Ovary (tissue), 9 donors: ENCODE results near the gene SEMA4C. TPM values are rescaled to one million over a fixed set of nuclear protein-coding genes. Genes with fewer than 3 reads are reported as not detected.
A peak's percentile ranks its signal among the peaks of the same experiment; 100 is the strongest.

ENCODE experiments used
- DNase-seq, 5 donors: peaks; one replicate each; pipeline ENCODE4 v3.0.0-alpha.2; 2019 to 2020
- H3K27ac ChIP-seq, 2 donors: fragments of 200-600 bp; one replicate each; pipeline versions ENCODE4 v1.5.1 to v1.8.0; 2019 to 2022
- H3K27me3 ChIP-seq: fragments of 200-600 bp; one replicate; pipeline ENCODE4 v1.8.0; 2022
- H3K36me3 ChIP-seq: fragments of 200-600 bp; sonication (generic); one replicate; pipeline ENCODE4 v1.5.1; 2019
- H3K4me1 ChIP-seq: one replicate; pipeline ENCODE4 v1.8.1; 2013; ENCODE audit warnings: mild to moderate bottlenecking, moderate library complexity; ENCODE audit not compliant: insufficient read depth
- H3K4me3 ChIP-seq: fragments of 200-600 bp; sonication (generic); one replicate; pipeline ENCODE4 v1.5.1; 2017
- H3K9me3 ChIP-seq, 2 donors: fragments of 200-600 bp in 1 of 2; sonication (generic) in 1 of 2; one replicate each; pipeline versions ENCODE4 v1.5.1 to v1.8.1; 2013 to 2019; ENCODE audit warnings: mild to moderate bottlenecking in 1 of 2, moderate library complexity in 1 of 2
- CTCF ChIP-seq, 3 donors: fragments of 450-650 bp in 2 of 3; fragments of 200-600 bp in 1 of 3; IDR thresholded peaks; one replicate each; pipeline versions ENCODE4 v1.5.1 to v1.8.0; 2016 to 2022; ENCODE audit warnings: antibody characterized with exemption in 3 of 3, mild to moderate bottlenecking in 1 of 3
- EP300 ChIP-seq: sonication (generic); formaldehyde crosslinking; IDR thresholded peaks from one replicate; pipeline ENCODE4 v1.6.1; 2017; ENCODE audit warnings: antibody characterized with exemption
- POLR2A ChIP-seq: fragments of 450-650 bp; IDR thresholded peaks from one replicate; pipeline ENCODE4 v1.6.1; 2017; ENCODE audit warnings: antibody characterized with exemption, mild to moderate bottlenecking, moderate library complexity
- WGBS, 3 donors: extraction: QIAGEN DNeasy Blood & Tissue Kit in 1 of 3; methylation state at CpG; one replicate each; pipeline versions ENCODE4 v1.1.5 to v1.1.7; 2013 to 2017; 5-methylcytosine and 5-hydroxymethylcytosine counted together
- intact Hi-C, 4 donors: fragments of 100-400 bp; cut with DNase I; formaldehyde crosslinking; loops; one replicate each; pipeline versions ENCODE4 v1.11.0 to v1.15.1; 2022 to 2023
- polyA plus RNA-seq, 2 donors: library from polyadenylated mRNA; stranded (reverse); fragments of 200-250 nt in 1 of 2; fragments of 350-450 nt in 1 of 2; fragmentation: Illumina TruSeq in 1 of 2; extraction: RNeasy Lipid Tissue Mini Kit (QIAGEN cat#74804) in 1 of 2; gene quantifications; one replicate each; pipeline ENCODE4 v1.2.3, GENCODE V29; 2013 to 2014
- total RNA-seq, 7 donors: library from RNA; depleted of rRNA in 2 of 7; stranded (reverse); fragments of >200 nt in 2 of 7; fragmentation: NEBNext Ultra II Directional in 3 of 7; extraction: Animal tissue kit (Norgen Biotek cat#: 25700) in 3 of 7; gene quantifications; one replicate each; pipeline versions ENCODE4 v1.1.0 to v1.2.4, GENCODE V29; 2016 to 2023
- donor health status: DM: no; HTN: no; CAD: no; lungs with moderate emphysema.
- donor health status: DM: no; HTN: no; CAD: no.
- donor health status: Bipolar disorder and iron deficiency.
- donor health status: DM: yes; HTN: yes; CAD: no.
- donor health status: DM: no; HTN: no; CAD: no.
- donor health status: DM: yes; HTN: yes; CAD: no.

SEMA4C gene
- total and polyA plus RNA-seq, 9 donors = 17.3 to 59.2 (median 46.9) TPM

- Histone ChIP-seq H3K36me3 (no peaks in the 10 kb centered on the region), H3K4me3 (no peak overlapping the region), H3K27ac (no peak overlapping the region), H3K4me1 (peaks cover 4% of the 10 kb centered on the region), H3K27me3 (no peaks in the 10 kb centered on the region), H3K9me3 (no peaks in the 10 kb centered on the region)
- intact Hi-C loops = no loop called here
- WGBS, 3 donors = 73 to 77% (median 73%) methylated on average over 14 of the region's 14 CpGs
- TF ChIP-seq EP300 (no peak), POLR2A (no peak), CTCF (IDR thresholded peaks at IDR 0.05) (no peak)
- peak in 1 of 5 donors; percentile 37 for DNase-seq
These were observed 5.8 kb upstream of the SEMA4C start for GRCh38 chr2:96875498-96876268.

GRCh38 chr2:96874198-96874831 is 4.4 kb upstream of the SEMA4C start:
- DNase-seq = no peak
- no peaks in the 10 kb centered on the region for H3K9me3 ChIP-seq
- no peak overlapping the region for H3K27ac ChIP-seq
- H3K4me1 ChIP-seq = peaks cover 5% of the 10 kb centered on the region
- no peak overlapping the region for H3K4me3 ChIP-seq
- WGBS, 3 donors = 47 to 50% (median 48%) methylated on average over 18 of the region's 18 CpGs
- H3K36me3 ChIP-seq = no peaks in the 10 kb centered on the region
- intact Hi-C loops = no loop called here
- TF ChIP-seq EP300 = no peak
- no peak for TF ChIP-seq CTCF (IDR thresholded peaks at IDR 0.05)
- TF ChIP-seq POLR2A = no peak
- no peaks in the 10 kb centered on the region for H3K27me3 ChIP-seq

GRCh38 chr2:96873651-96874096 is 3.8 kb upstream of the SEMA4C start:
- no peak for TF ChIP-seq EP300
- no peak for TF ChIP-seq POLR2A
- TF ChIP-seq CTCF (IDR thresholded peaks at IDR 0.05) = no peak
- H3K9me3 ChIP-seq = no peaks in the 10 kb centered on the region
- no peaks in the 10 kb centered on the region for H3K27me3 ChIP-seq
- no peak overlapping the region for H3K4me3 ChIP-seq
- intact Hi-C loops = no loop called here
- peak in 2 of 5 donors; percentile 59 to 62 for DNase-seq
- no peaks in the 10 kb centered on the region for H3K36me3 ChIP-seq
- H3K4me1 ChIP-seq = peaks cover 5% of the 10 kb centered on the region
- WGBS, 3 donors = 31 to 49% (median 43%) methylated on average over 8 of the region's 8 CpGs
- no peak overlapping the region for H3K27ac ChIP-seq

GRCh38 chr2:96872591-96873349 is 2.9 kb upstream of the SEMA4C start:
- WGBS, 3 donors = 44 to 51% (median 47%) methylated on average over 14 of the region's 14 CpGs

More at GRCh38 chr2:96872591-96873349, 2.9 kb upstream of the SEMA4C start:
- TF ChIP-seq EP300 (no peak), POLR2A (no peak), CTCF (IDR thresholded peaks at IDR 0.05) (no peak)
- Histone ChIP-seq H3K4me3 (no peak overlapping the region), H3K36me3 (no peaks in the 10 kb centered on the region), H3K27me3 (no peaks in the 10 kb centered on the region), H3K4me1 (peaks cover 5% of the 10 kb centered on the region), H3K9me3 (no peaks in the 10 kb centered on the region), H3K27ac (no peak overlapping the region)
- peak in 1 of 5 donors; percentile 47 for DNase-seq
- intact Hi-C loops = no loop called here
